GM23338 (cell line): ENCODE measurements around the gene AKTIP. TPM values are rescaled to one million over a fixed set of nuclear protein-coding genes. Genes with fewer than 3 reads are reported as not detected.

Source experiments
- ATAC-seq: fragments of 200-7000 bp; cut with Tn5 transposase; 3 replicates; pipeline ENCODE4 v1.9.1; 2020
- DNase-seq: peaks from one replicate; pipeline ENCODE4 v3.0.0-alpha.2; 2015; ENCODE audit warnings: low spot score
- H2AFZ ChIP-seq: fragments of 200-600 bp; sonication (generic); 2 replicates; pipeline ENCODE4 v1.8.0; 2016; ENCODE audit warnings: antibody characterized with exemption, mild to moderate bottlenecking, moderate library complexity
- H3F3A ChIP-seq: fragments of 200-600 bp; sonication (generic); replicated peaks from 2 replicates; pipeline ENCODE4 v1.8.0; 2017; ENCODE audit warnings: antibody characterized with exemption, mixed run types, low read depth
- H3K27ac ChIP-seq: fragments of 200-600 bp; sonication (generic); 2 replicates; pipeline ENCODE4 v1.6.1; 2016; ENCODE audit warnings: low read depth
- H3K27me3 ChIP-seq: fragments of 200-600 bp; sonication (generic); 2 replicates; pipeline ENCODE4 v1.8.0; 2016; ENCODE audit warnings: mild to moderate bottlenecking, mixed run types, moderate library complexity; ENCODE audit not compliant: insufficient read depth
- H3K36me3 ChIP-seq: fragments of 200-600 bp; sonication (generic); 2 replicates; pipeline ENCODE4 v1.8.0; 2016; ENCODE audit warnings: mild to moderate bottlenecking; ENCODE audit not compliant: insufficient read depth
- H3K4me1 ChIP-seq: fragments of 200-600 bp; sonication (generic); 2 replicates; pipeline ENCODE4 v1.8.0; 2016; ENCODE audit warnings: mild to moderate bottlenecking, moderate library complexity; ENCODE audit not compliant: insufficient read depth
- H3K4me2 ChIP-seq: fragments of 200-600 bp; sonication (generic); 2 replicates; pipeline ENCODE4 v1.7.1; 2017; ENCODE audit warnings: mixed run types
- H3K4me3 ChIP-seq: fragments of 200-600 bp; sonication (generic); 2 replicates; pipeline ENCODE4 v1.6.1; 2016; ENCODE audit warnings: mixed run types
- H3K79me2 ChIP-seq: fragments of 200-600 bp; sonication (generic); replicated peaks from 2 replicates; pipeline ENCODE4 v1.8.0; 2017; ENCODE audit warnings: mild to moderate bottlenecking; ENCODE audit not compliant: insufficient read depth
- H3K9me2 ChIP-seq: fragments of 200-600 bp; sonication (generic); 2 replicates; pipeline ENCODE4 v1.8.0; 2017; ENCODE audit not compliant: insufficient read depth
- H4K20me1 ChIP-seq: fragments of 200-600 bp; sonication (generic); replicated peaks from 2 replicates; pipeline ENCODE4 v1.8.0; 2017; ENCODE audit warnings: mild to moderate bottlenecking; ENCODE audit not compliant: insufficient read depth
- H3K27ac Mint-ChIP-seq: 2 replicates; pipeline ENCODE4 v1.8.0; 2020; ENCODE audit warnings: inconsistent platforms, mild to moderate bottlenecking, moderate library complexity, mixed read lengths
- H3K27me3 Mint-ChIP-seq: 3 replicates; pipeline ENCODE4 v1.8.0; 2022; ENCODE audit warnings: low read depth, mild to moderate bottlenecking, moderate library complexity, mixed read lengths, inconsistent platforms; ENCODE audit not compliant: insufficient read depth, poor library complexity
- H3K36me3 Mint-ChIP-seq: 3 replicates; pipeline ENCODE4 v1.8.0; 2021; ENCODE audit warnings: low read depth, mild to moderate bottlenecking, inconsistent platforms, moderate library complexity, mixed read lengths
- H3K4me1 Mint-ChIP-seq: 3 replicates; pipeline ENCODE4 v1.8.0; 2020; ENCODE audit warnings: mild to moderate bottlenecking, inconsistent platforms, mixed read lengths
- H3K4me3 Mint-ChIP-seq: 3 replicates; pipeline ENCODE4 v1.8.0; 2021; ENCODE audit warnings: moderate library complexity, mild to moderate bottlenecking, inconsistent platforms, mixed read lengths
- H3K9me3 Mint-ChIP-seq: 3 replicates; pipeline ENCODE4 v1.8.0; 2020; ENCODE audit warnings: moderate library complexity, mild to moderate bottlenecking, inconsistent platforms, mixed read lengths
- CTCF ChIP-seq, 2 experiments: fragments of 200-600 bp in 1 of 2; sonication (generic) in 1 of 2; conservative IDR thresholded peaks; 2 replicates each; pipeline versions ENCODE4 v1.5.1 to v1.6.1; 2016 to 2017; ENCODE audit warnings: antibody characterized with exemption in 2 of 2, low read depth in 2 of 2, mild to moderate bottlenecking in 2 of 2, moderate library complexity in 1 of 2
- REST ChIP-seq: IDR thresholded peaks from one replicate; pipeline ENCODE4 v1.6.1; 2018; ENCODE audit warnings: antibody characterized with exemption; ENCODE audit not compliant: unreplicated experiment
- ZNF331 ChIP-seq: fragments of 250-450 bp; sonication (Bioruptor Pico); IDR thresholded peaks from 2 replicates; pipeline ENCODE4 v1.5.0; 2020; ENCODE audit warnings: low read depth, mild to moderate bottlenecking, moderate library complexity
- ZNF462 ChIP-seq: fragments of 250-450 bp; sonication (Bioruptor Pico); IDR thresholded peaks from 2 replicates; pipeline ENCODE4 v1.5.0; 2020; ENCODE audit warnings: mild to moderate bottlenecking, moderate library complexity
- polyA plus RNA-seq: library from polyadenylated mRNA; unstranded; fragments of >200 nt; fragmentation: Nextera tagmentation; extraction: Ambion mirVana; gene quantifications from 2 replicates; pipeline ENCODE4 v1.2.1, GENCODE V29; 2016
- total RNA-seq: library from RNA; depleted of rRNA; stranded (reverse); fragments of >200 nt; shearing (Covaris generic); gene quantifications from 2 replicates; pipeline ENCODE4 v1.2.3, GENCODE V29; 2014

The AKTIP gene
- total and polyA plus RNA-seq, 2 experiments from 2014 or later = 17.3 to 21.6 TPM

- no peak for TF ChIP-seq ZNF462 (CRISPR knock-in tag)
Observed at GRCh38 chr16:53453928-53454327, 49.1 kb downstream of the AKTIP start (continued).

GRCh38 chr16:53449816-53450517 lies 53.0 kb downstream of the AKTIP start:
- Mint-ChIP-seq H3K36me3 (peaks cover 16% of the 10 kb centered on the region), H3K27me3 (no peaks in the 10 kb centered on the region), H3K9me3 (no peaks in the 10 kb centered on the region), H3K4me3 (no peak overlapping the region), H3K27ac (no peak overlapping the region), H3K4me1 (no peaks in the 10 kb centered on the region)
- no peak overlapping the region for H3K27ac ChIP-seq
- no peaks in the 10 kb centered on the region for H3F3A ChIP-seq
- H3K4me2 ChIP-seq = no peak overlapping the region
- no peaks in the 10 kb centered on the region for H3K79me2 ChIP-seq
- no peak overlapping the region for H2AFZ ChIP-seq
- DNase-seq (no peak), ATAC-seq (no peak)
- H3K9me2 ChIP-seq = no peaks in the 10 kb centered on the region
- no peak overlapping the region for H3K4me3 ChIP-seq
- no peaks in the 10 kb centered on the region for H4K20me1 ChIP-seq
- H3K27me3 ChIP-seq = no peaks in the 10 kb centered on the region
- peaks cover 13% of the 10 kb centered on the region for H3K36me3 ChIP-seq
- no peaks in the 10 kb centered on the region for H3K4me1 ChIP-seq
- TF ChIP-seq CTCF (conservative IDR thresholded peaks at IDR 0.05; ENCODE audit: low read depth in 2 of 2) (no peak), REST (no peak), ZNF331 (CRISPR knock-in tag) (no peak)
